G401 (cell line): ENCODE data around the gene ASPSCR1. TPM values are rescaled to one million over a fixed set of nuclear protein-coding genes. Genes with fewer than 3 reads are reported as not detected.

Experiments used
- total RNA-seq: library from RNA; depleted of rRNA; stranded (reverse); fragments of >200 nt; shearing (Covaris generic); gene quantifications from 2 replicates; pipeline ENCODE4 v1.2.3, GENCODE V29; 2014; rRNA removed

Gene ASPSCR1
- total RNA-seq, 1 experiment from 2014 or later, result 42.0 TPM

Other genes starting within 250 kb of the ASPSCR1 start
- gene GCGR, start 173.5 kb upstream of the ASPSCR1 start, total RNA-seq, result 0.61 TPM in 1 of 2 replicates, not detected in the other
- gene MCRIP1, start 144.3 kb upstream of the ASPSCR1 start, total RNA-seq, result 130 and 133 TPM in 2 replicates
- gene PPP1R27, start 142.6 kb upstream of the ASPSCR1 start, total RNA-seq, result 0.31 TPM in 1 of 2 replicates, not detected in the other
- 310 and 320 TPM in 2 replicates for gene P4HB, start 117.1 kb upstream of the ASPSCR1 start, total RNA-seq
- 183 and 209 TPM in 2 replicates for gene ARHGDIA, start 106.3 kb upstream of the ASPSCR1 start, total RNA-seq
- gene ALYREF, start 86.0 kb upstream of the ASPSCR1 start, total RNA-seq, result 379 and 407 TPM in 2 replicates
- gene ANAPC11, start 85.9 kb upstream of the ASPSCR1 start, total RNA-seq, result 194 and 216 TPM in 2 replicates
- gene NPB, start 75.4 kb upstream of the ASPSCR1 start, total RNA-seq, result 0.41 and 0.74 TPM in 2 replicates
- gene PCYT2, start 66.2 kb upstream of the ASPSCR1 start, total RNA-seq, result 41.8 and 60.0 TPM in 2 replicates
- gene SIRT7, start 59.5 kb upstream of the ASPSCR1 start, total RNA-seq, result 15.4 and 17.6 TPM in 2 replicates
- gene MAFG, start 49.9 kb upstream of the ASPSCR1 start, total RNA-seq, result 14.5 and 15.6 TPM in 2 replicates
- 112 and 119 TPM in 2 replicates for gene PYCR1, start 40.3 kb upstream of the ASPSCR1 start, total RNA-seq
- gene MYADML2, start 30.4 kb upstream of the ASPSCR1 start, total RNA-seq, result not detected in 2 replicates
- 2.5 and 4.5 TPM in 2 replicates for gene NOTUM, start 16.4 kb upstream of the ASPSCR1 start, total RNA-seq
- gene CENPX, start 45.2 kb downstream of the ASPSCR1 start, total RNA-seq, result 57.8 and 109 TPM in 2 replicates
- gene LRRC45, start 45.7 kb downstream of the ASPSCR1 start, total RNA-seq, result 21.2 and 25.1 TPM in 2 replicates
- gene RAC3, start 54.0 kb downstream of the ASPSCR1 start, total RNA-seq, result 176 and 261 TPM in 2 replicates
- 131 and 135 TPM in 2 replicates for gene DCXR, start 60.1 kb downstream of the ASPSCR1 start, total RNA-seq
- gene RFNG, start 74.2 kb downstream of the ASPSCR1 start, total RNA-seq, result 41.2 and 41.5 TPM in 2 replicates
- gene GPS1, start 74.3 kb downstream of the ASPSCR1 start, total RNA-seq, result 129 and 153 TPM in 2 replicates
- 140 and 144 TPM in 2 replicates for gene DUS1L, start 88.2 kb downstream of the ASPSCR1 start, total RNA-seq
- gene FASN, start 120.6 kb downstream of the ASPSCR1 start, total RNA-seq, result 333 and 346 TPM in 2 replicates
- gene CCDC57, start 235.2 kb downstream of the ASPSCR1 start, total RNA-seq, result 16.6 and 22.1 TPM in 2 replicates